Activated CD4-positive, alpha-beta T cell treated with anti-CD3 and anti-CD28 coated beads, Interleukin-2, amount 10 ng/mL, durations not matched to agents 7 days and 5 days (primary cell): ENCODE data around the gene MPHOSPH6. TPM values are rescaled to one million over a fixed set of nuclear protein-coding genes. Genes with fewer than 3 reads are reported as not detected.
"Not testable (repeated sequence)": the region's sequence is repeated elsewhere in the genome, so short reads cannot be mapped to it uniquely, and the experiment has no call there.

Source experiments
- CTCF ChIA-PET: fragments of 350-600 bp; sonication (Branson Sonifier 250); formaldehyde crosslinking; loops from one replicate; lab custom pipeline; 2021; ENCODE audit warnings: antibody characterized with exemption; lab: Charles Lee
- POLR2A ChIA-PET: fragments of 350-600 bp; sonication (Branson Sonifier 250); formaldehyde crosslinking; loops from one replicate; lab custom pipeline; 2021; ENCODE audit warnings: antibody characterized with exemption; lab: Charles Lee
- DNase-seq: peaks from one replicate; pipeline ENCODE4 v3.0.0-alpha.2; 2020
- H3K27ac Mint-ChIP-seq: one replicate; pipeline ENCODE4 v1.8.0; 2021; ENCODE audit warnings: mild to moderate bottlenecking, moderate library complexity, mixed read lengths
- H3K27me3 Mint-ChIP-seq: one replicate; pipeline ENCODE4 v1.8.0; 2021; ENCODE audit warnings: mixed read lengths
- H3K36me3 Mint-ChIP-seq: one replicate; pipeline ENCODE4 v1.8.0; 2021; ENCODE audit warnings: low read depth, mixed read lengths
- H3K4me1 Mint-ChIP-seq: one replicate; pipeline ENCODE4 v1.8.0; 2021; ENCODE audit warnings: mixed read lengths
- H3K4me3 Mint-ChIP-seq: one replicate; pipeline ENCODE4 v1.8.0; 2021; ENCODE audit warnings: mild to moderate bottlenecking, moderate library complexity, mixed read lengths
- H3K9me3 Mint-ChIP-seq: one replicate; pipeline ENCODE4 v1.8.0; 2021; ENCODE audit warnings: mixed read lengths
- total RNA-seq, 2 experiments: library from RNA; stranded (reverse); gene quantifications; one replicate each; pipeline ENCODE4 v1.2.3, GENCODE V29; 2021

The MPHOSPH6 gene
- total RNA-seq, 2 experiments from 2014 or later: 36.7 to 39.0 TPM

DNA sequence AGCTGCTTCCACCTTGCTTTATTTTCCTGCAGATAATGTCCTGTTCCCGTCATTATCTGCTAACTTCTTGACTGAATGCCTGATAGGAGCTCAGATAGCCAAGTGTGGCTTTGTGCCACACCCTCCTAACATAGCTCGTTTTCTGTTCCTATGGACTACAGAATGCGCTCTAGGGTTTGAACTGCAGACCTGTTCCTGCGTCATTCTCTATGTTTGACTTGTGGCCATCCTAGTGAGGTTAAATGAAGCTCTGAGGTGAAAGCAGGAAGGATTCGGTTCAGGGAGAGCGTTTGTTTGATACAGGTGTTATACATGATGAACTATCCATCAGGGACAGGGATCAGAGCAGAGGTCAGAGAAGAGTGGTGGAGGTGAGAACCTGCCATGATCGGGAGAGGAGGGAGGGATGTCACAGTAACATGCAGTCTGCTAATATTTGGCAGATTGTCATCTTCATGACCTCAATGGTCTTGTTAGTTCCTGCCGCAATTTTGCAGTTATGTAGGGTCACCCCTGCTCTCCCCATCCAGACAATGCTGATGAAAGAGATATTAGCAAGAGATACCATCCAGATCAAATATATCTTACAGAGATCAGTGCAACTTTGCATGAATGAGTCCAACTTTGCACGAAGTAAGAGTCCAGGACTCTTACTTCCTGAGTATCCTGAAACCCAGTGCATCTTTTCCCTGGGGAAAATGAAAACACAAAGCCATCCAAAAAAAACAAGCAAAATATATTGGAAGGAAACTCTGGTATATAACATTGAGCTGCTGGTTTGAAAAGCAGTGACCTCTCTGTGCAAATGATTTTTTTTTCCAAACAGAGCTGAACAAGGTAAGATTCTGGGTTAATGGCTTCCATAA lies 32.8 kb downstream of the MPHOSPH6 start:
- Mint-ChIP-seq H3K27ac (no peak overlapping the region), H3K9me3 (peaks cover 4% of the 10 kb centered on the region), H3K4me3 (no peak overlapping the region), H3K4me1 (peaks cover 28% of the 10 kb centered on the region), H3K27me3 (no peaks in the 10 kb centered on the region), H3K36me3 (peaks cover 20% of the 10 kb centered on the region)
- CTCF ChIA-PET: no interaction called here
- POLR2A ChIA-PET: no interaction called here
- DNase-seq: no peak

DNA sequence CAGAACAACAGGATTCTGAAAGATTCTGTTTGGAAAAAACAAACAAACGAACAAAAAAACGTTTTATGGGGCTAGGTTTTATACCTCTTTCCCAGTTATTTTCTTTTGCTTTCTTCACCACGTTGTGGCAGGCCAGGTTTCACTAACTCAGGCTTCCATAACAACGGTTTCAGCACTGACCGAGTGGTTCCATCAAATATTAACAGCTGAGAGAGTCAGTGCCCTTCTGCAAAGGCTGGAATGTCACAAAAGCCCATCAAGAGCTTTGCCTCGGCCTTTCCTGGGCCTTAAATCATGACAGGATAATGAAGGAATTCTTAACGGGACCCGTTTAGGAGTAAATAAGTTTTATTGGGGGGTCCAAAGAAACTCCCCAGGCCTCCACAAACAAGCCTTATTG lies 34.2 kb downstream of the MPHOSPH6 start:
- ChIA-PET CTCF (no interaction called here), POLR2A (no interaction called here)
- Mint-ChIP-seq H3K27ac (no peak overlapping the region), H3K36me3 (peaks cover 16% of the 10 kb centered on the region), H3K4me3 (no peak overlapping the region), H3K27me3 (no peaks in the 10 kb centered on the region), H3K9me3 (peaks cover 4% of the 10 kb centered on the region), H3K4me1 (peaks cover 28% of the 10 kb centered on the region)
- no peak for DNase-seq

GRCh38 chr16:82134846-82135245 lies 35.2 kb downstream of the MPHOSPH6 start:
- no peak overlapping the region for H3K27ac Mint-ChIP-seq
- CTCF ChIA-PET: no interaction called here
- no peaks in the 10 kb centered on the region for H3K27me3 Mint-ChIP-seq

DNA sequence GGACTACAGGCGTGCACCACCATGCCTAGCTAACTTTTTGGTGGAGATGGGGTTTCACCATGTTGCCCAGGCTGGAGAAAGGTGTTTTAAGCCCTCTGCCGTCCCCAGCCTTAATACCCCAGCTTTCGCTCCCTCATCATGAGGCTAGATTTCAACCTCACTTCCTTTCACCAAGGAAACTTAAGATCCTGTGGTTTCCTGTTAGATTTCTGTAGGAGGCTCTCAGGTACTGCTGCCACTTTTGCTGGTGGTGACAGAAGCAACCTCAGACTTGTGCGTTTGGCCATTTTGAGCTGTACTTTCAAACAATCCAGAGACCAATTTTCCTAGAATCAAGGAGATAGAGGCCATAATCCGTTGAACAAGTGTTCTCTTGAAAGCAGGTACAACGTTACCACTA lies 36.2 kb downstream of the MPHOSPH6 start:
- peak; percentile 31 for DNase-seq
- Mint-ChIP-seq H3K4me3 (peak overlapping the region; percentile 13), H3K9me3 (peaks cover 1% of the 10 kb centered on the region), H3K36me3 (peaks cover 10% of the 10 kb centered on the region), H3K27me3 (no peaks in the 10 kb centered on the region), H3K27ac (peak overlapping the region; percentile 79), H3K4me1 (peaks cover 25% of the 10 kb centered on the region)
- ChIA-PET POLR2A (no interaction called here), CTCF (interaction anchor here (0.7 to 0.9 kb wide), 2 partner anchors 33 to 63 kb away, joined by 3 to 5 read pairs; no protein-coding TSS in a partner anchor)

More at GRCh38 chr16:82134846-82135245, 35.2 kb downstream of the MPHOSPH6 start:
- Mint-ChIP-seq H3K9me3 (peaks cover 4% of the 10 kb centered on the region), H3K36me3 (peaks cover 13% of the 10 kb centered on the region), H3K4me3 (no peak overlapping the region), H3K4me1 (peaks cover 28% of the 10 kb centered on the region)
- DNase-seq: no peak
- POLR2A ChIA-PET: no interaction called here

DNA sequence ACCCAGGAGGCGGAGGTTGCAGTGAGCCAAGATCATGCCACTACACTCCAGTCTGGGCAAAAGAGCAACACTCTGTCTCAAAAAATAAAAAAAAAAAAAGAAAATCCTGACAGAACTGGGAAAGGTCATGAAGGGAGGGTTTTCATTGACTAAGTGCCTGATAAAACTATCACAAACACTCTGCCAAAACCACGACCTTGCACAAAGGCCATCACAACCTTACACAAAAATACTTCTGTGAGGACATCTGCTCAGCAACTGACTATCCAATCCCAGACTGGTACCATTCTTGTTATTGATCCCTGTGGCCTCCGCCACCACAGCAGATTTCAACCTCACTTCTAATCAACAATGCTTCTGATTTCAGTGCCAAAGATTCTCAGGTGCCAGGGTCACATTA lies 40.1 kb downstream of the MPHOSPH6 start:
- H3K9me3 Mint-ChIP-seq: no peaks in the 10 kb centered on the region
- no peak overlapping the region for H3K4me3 Mint-ChIP-seq
- no peaks in the 10 kb centered on the region for H3K36me3 Mint-ChIP-seq
- H3K27me3 Mint-ChIP-seq: peaks cover 9% of the 10 kb centered on the region
- no peak for DNase-seq
- ChIA-PET POLR2A (no interaction called here), CTCF (no interaction called here)
- H3K4me1 Mint-ChIP-seq: peaks cover 20% of the 10 kb centered on the region
- no peak overlapping the region for H3K27ac Mint-ChIP-seq

DNA sequence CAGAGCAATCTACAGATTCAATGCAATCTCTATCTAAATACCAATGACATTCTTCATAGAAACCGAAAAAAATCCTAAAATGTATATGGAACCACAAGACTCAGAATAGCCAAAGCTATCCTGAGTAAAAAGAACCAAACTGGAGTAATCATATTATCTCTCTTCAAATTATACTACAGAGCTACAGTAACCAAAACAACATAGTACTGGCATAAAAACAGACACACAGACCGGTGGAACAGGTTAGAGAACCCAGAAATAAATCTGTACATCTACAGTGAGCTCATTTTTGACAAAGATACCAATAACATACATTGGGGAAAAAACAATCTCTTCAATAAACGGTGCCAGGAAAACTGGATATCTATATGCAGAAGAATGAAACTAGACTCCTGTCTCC lies 45.4 kb downstream of the MPHOSPH6 start:
- Mint-ChIP-seq H3K4me3 (no peak overlapping the region), H3K9me3 (no peaks in the 10 kb centered on the region), H3K27me3 (peaks cover 18% of the 10 kb centered on the region), H3K4me1 (no peaks in the 10 kb centered on the region), H3K36me3 (no peaks in the 10 kb centered on the region), H3K27ac (no peak overlapping the region)
- no peak for DNase-seq
- CTCF ChIA-PET: no interaction called here
- POLR2A ChIA-PET: no interaction called here

GRCh38 chr16:82119405-82119804 lies 50.6 kb downstream of the MPHOSPH6 start:
- H3K4me1 Mint-ChIP-seq: no peaks in the 10 kb centered on the region
- CTCF ChIA-PET: no interaction called here
- H3K36me3 Mint-ChIP-seq: no peaks in the 10 kb centered on the region

DNA sequence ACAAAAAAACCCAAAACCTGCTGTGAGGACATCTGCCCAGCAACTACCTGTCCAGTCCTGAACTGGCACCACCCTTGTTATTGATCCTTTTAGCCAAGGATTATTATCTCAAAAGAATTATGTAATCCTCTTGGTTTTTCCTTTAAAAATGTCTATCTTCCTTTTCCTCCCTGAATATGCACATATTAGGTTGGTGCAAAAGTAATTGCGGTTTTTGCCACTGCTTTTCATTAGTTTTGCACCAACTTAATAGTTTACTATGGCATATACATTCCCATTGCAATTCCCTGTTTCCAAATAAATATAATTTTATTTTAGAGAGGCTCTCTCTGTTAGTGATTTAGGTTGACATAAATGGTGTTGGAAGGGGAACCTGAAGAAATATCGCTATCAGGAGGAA lies 51.3 kb downstream of the MPHOSPH6 start:
- no peak overlapping the region for H3K27ac Mint-ChIP-seq
- H3K4me3 Mint-ChIP-seq: no peak overlapping the region
- ChIA-PET POLR2A (no interaction called here), CTCF (no interaction called here)
- no peak for DNase-seq
- H3K4me1 Mint-ChIP-seq: no peaks in the 10 kb centered on the region
- H3K36me3 Mint-ChIP-seq: no peaks in the 10 kb centered on the region
- no peaks in the 10 kb centered on the region for H3K9me3 Mint-ChIP-seq
- peaks cover 3% of the 10 kb centered on the region for H3K27me3 Mint-ChIP-seq

More at GRCh38 chr16:82119405-82119804, 50.6 kb downstream of the MPHOSPH6 start:
- no peaks in the 10 kb centered on the region for H3K9me3 Mint-ChIP-seq
- peaks cover 6% of the 10 kb centered on the region for H3K27me3 Mint-ChIP-seq
- DNase-seq: no peak
- H3K4me3 Mint-ChIP-seq: no peak overlapping the region
- POLR2A ChIA-PET: no interaction called here
- H3K27ac Mint-ChIP-seq: no peak overlapping the region

GRCh38 chr16:82116535-82116934 lies 53.5 kb downstream of the MPHOSPH6 start:
- no peak for DNase-seq
- CTCF ChIA-PET: no interaction called here
- H3K27me3 Mint-ChIP-seq: no peaks in the 10 kb centered on the region
- POLR2A ChIA-PET: no interaction called here
- H3K27ac Mint-ChIP-seq: no peak overlapping the region
- no peak overlapping the region for H3K4me3 Mint-ChIP-seq
- no peaks in the 10 kb centered on the region for H3K4me1 Mint-ChIP-seq
- H3K9me3 Mint-ChIP-seq: no peaks in the 10 kb centered on the region
- no peaks in the 10 kb centered on the region for H3K36me3 Mint-ChIP-seq

DNA sequence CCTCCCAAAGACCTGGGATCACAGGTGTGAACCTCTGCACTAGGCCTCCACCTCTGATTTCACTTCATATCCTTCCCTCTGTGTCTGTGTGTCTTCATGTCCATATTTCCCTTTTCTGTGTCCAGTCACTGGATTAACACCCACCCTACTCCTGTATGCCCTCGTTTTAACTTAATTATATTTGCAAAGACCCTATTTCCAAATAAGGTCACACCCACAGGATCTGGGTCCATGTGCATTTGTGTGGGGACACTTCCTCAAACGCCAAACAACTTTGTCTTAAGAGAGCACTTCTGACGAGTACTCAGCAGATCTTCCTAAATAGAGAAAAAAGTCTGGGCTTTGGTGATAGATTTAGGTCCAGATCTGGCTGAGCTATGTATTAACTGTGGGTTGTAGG lies 56.3 kb downstream of the MPHOSPH6 start:
- Mint-ChIP-seq H3K9me3 (no peaks in the 10 kb centered on the region), H3K4me3 (no peak overlapping the region), H3K4me1 (no peaks in the 10 kb centered on the region), H3K27ac (no peak overlapping the region), H3K36me3 (no peaks in the 10 kb centered on the region), H3K27me3 (no peaks in the 10 kb centered on the region)
- DNase-seq: no peak
- ChIA-PET CTCF (no interaction called here), POLR2A (no interaction called here)

- no peak overlapping the region for H3K4me3 Mint-ChIP-seq
- CTCF ChIA-PET: no interaction called here
- H3K27ac Mint-ChIP-seq: no peak overlapping the region
- POLR2A ChIA-PET: no interaction called here
- no peaks in the 10 kb centered on the region for H3K9me3 Mint-ChIP-seq
- no peaks in the 10 kb centered on the region for H3K4me1 Mint-ChIP-seq
- DNase-seq: no peak
- no peaks in the 10 kb centered on the region for H3K27me3 Mint-ChIP-seq
- H3K36me3 Mint-ChIP-seq: no peaks in the 10 kb centered on the region
Observed at GRCh38 chr16:82111944-82112343, 58.1 kb downstream of the MPHOSPH6 start.

DNA sequence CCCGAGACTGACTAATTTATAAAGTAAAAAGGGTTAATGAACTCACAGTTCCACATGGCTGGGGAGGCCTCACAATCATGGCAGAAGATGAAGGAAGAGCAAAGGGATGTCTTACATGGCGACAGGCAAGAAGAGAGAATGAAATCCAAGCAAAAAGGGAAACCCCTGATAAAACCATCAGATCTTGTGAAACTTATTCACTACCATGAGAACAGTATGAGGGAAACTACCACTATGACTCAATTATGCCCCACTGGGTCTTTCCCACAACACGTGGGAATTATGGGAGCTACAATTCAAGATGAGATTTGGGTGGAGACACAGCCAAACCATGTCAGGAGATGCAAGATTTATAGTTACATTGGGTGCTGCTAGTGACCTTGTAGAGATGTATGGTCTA lies 60.8 kb downstream of the MPHOSPH6 start:
- H3K9me3 Mint-ChIP-seq, DNase-seq, CTCF ChIA-PET, H3K27me3 Mint-ChIP-seq, H3K36me3 Mint-ChIP-seq, H3K27ac Mint-ChIP-seq, H3K4me3 Mint-ChIP-seq, POLR2A ChIA-PET, H3K4me1 Mint-ChIP-seq: not testable (repeated sequence)

GRCh38 chr16:82108774-82109173 lies 61.2 kb downstream of the MPHOSPH6 start:
- DNase-seq: no peak
- H3K4me3 Mint-ChIP-seq: no peak overlapping the region
- H3K9me3 Mint-ChIP-seq: no peaks in the 10 kb centered on the region
- H3K36me3 Mint-ChIP-seq: no peaks in the 10 kb centered on the region
- H3K27ac Mint-ChIP-seq: no peak overlapping the region
- no peaks in the 10 kb centered on the region for H3K4me1 Mint-ChIP-seq
- POLR2A ChIA-PET: no interaction called here
- peaks cover 2% of the 10 kb centered on the region for H3K27me3 Mint-ChIP-seq
- CTCF ChIA-PET: no interaction called here

GRCh38 chr16:82108100-82108499 lies 61.9 kb downstream of the MPHOSPH6 start:
- POLR2A ChIA-PET: no interaction called here
- CTCF ChIA-PET: no interaction called here
- no peak for DNase-seq
- H3K4me3 Mint-ChIP-seq: no peak overlapping the region
- H3K27me3 Mint-ChIP-seq: peaks cover 2% of the 10 kb centered on the region
- H3K4me1 Mint-ChIP-seq: no peaks in the 10 kb centered on the region
- H3K9me3 Mint-ChIP-seq: no peaks in the 10 kb centered on the region
- no peaks in the 10 kb centered on the region for H3K36me3 Mint-ChIP-seq
- H3K27ac Mint-ChIP-seq: no peak overlapping the region
